Gastroesophageal sphincter (tissue), 2 donors: ENCODE data around the gene B9D1.

Source experiments
- EP300 ChIP-seq: sonication (generic); formaldehyde crosslinking; IDR thresholded peaks from one replicate; pipeline ENCODE4 v1.6.1; 2017; ENCODE audit warnings: antibody characterized with exemption, mild to moderate bottlenecking
- POLR2A ChIP-seq, 2 donors: fragments of 450-650 bp; IDR thresholded peaks; one replicate each; pipeline ENCODE4 v1.6.1; 2017; ENCODE audit warnings: antibody characterized with exemption in 2 of 2, mild to moderate bottlenecking in 2 of 2, moderate library complexity in 1 of 2
- POLR2AphosphoS5 ChIP-seq: sonication (generic); formaldehyde crosslinking; IDR thresholded peaks from one replicate; pipeline ENCODE4 v1.6.1; 2017; ENCODE audit warnings: antibody characterized with exemption

- TF ChIP-seq POLR2AphosphoS5 = no peak
- no peak for TF ChIP-seq POLR2A (IDR thresholded peaks at IDR 0.05)
- no peak for TF ChIP-seq EP300
These were observed 54.1 kb downstream of the B9D1 start for GRCh38 chr17:19308398-19308797.
